GF-D8 (cell line): Measurements from ENCODE around the gene PRIM2.
"Not testable (repeated sequence)": the region's sequence is repeated elsewhere in the genome, so short reads cannot be mapped to it uniquely, and the experiment has no call there.

Experiments used
- DNase-seq: peaks from one replicate; lab custom pipeline; 2025; lab: John Stamatoyannopoulos, UW

Gene PRIM2

GRCh38 chr6:57449496-57450066 is 132.2 kb downstream of the PRIM2 start:
- DNase-seq, result not testable (repeated sequence)

GRCh38 chr6:57459781-57460180 is 142.4 kb downstream of the PRIM2 start:
- DNase-seq, result not testable (repeated sequence)

- not testable (repeated sequence) for DNase-seq
Observed at GRCh38 chr6:57461022-57461421, 143.6 kb downstream of the PRIM2 start.

GRCh38 chr6:57463809-57464208 is 146.4 kb downstream of the PRIM2 start:
- DNase-seq, result not testable (repeated sequence)

- DNase-seq, result not testable (repeated sequence)
Observed at GRCh38 chr6:57465968-57466367, 148.5 kb downstream of the PRIM2 start.

GRCh38 chr6:57469072-57469471 is 151.6 kb downstream of the PRIM2 start:
- DNase-seq, result no peak

- not testable (repeated sequence) for DNase-seq
Observed at GRCh38 chr6:57470148-57470547, 152.7 kb downstream of the PRIM2 start.

GRCh38 chr6:57471314-57471864 is 154.0 kb downstream of the PRIM2 start:
- not testable (repeated sequence) for DNase-seq

GRCh38 chr6:57472861-57473362 is 155.5 kb downstream of the PRIM2 start:
- not testable (repeated sequence) for DNase-seq

- not testable (repeated sequence) for DNase-seq
Observed at GRCh38 chr6:57474862-57475475, 157.5 kb downstream of the PRIM2 start.

GRCh38 chr6:57475656-57476055 is 158.2 kb downstream of the PRIM2 start:
- DNase-seq, result not testable (repeated sequence)

- DNase-seq, result not testable (repeated sequence)
Observed at GRCh38 chr6:57480194-57480593, 162.8 kb downstream of the PRIM2 start.

- not testable (repeated sequence) for DNase-seq
Observed at GRCh38 chr6:57481121-57481520, 163.7 kb downstream of the PRIM2 start.

- not testable (repeated sequence) for DNase-seq
Observed at GRCh38 chr6:57482471-57482870, 165.0 kb downstream of the PRIM2 start.

- not testable (repeated sequence) for DNase-seq
Observed at GRCh38 chr6:57486494-57487081, 169.2 kb downstream of the PRIM2 start.

GRCh38 chr6:57488551-57488950 is 171.1 kb downstream of the PRIM2 start:
- DNase-seq, result not testable (repeated sequence)

- DNase-seq, result not testable (repeated sequence)
Observed at GRCh38 chr6:57489887-57490286, 172.5 kb downstream of the PRIM2 start.

- DNase-seq, result not testable (repeated sequence)
Observed at GRCh38 chr6:57491795-57492194, 174.4 kb downstream of the PRIM2 start.

- DNase-seq, result not testable (repeated sequence)
Observed at GRCh38 chr6:57496251-57496650, 178.8 kb downstream of the PRIM2 start.

GRCh38 chr6:57500368-57501021 is 183.1 kb downstream of the PRIM2 start:
- not testable (repeated sequence) for DNase-seq

GRCh38 chr6:57502387-57502786 is 185.0 kb downstream of the PRIM2 start:
- not testable (repeated sequence) for DNase-seq

- DNase-seq, result not testable (repeated sequence)
Observed at GRCh38 chr6:57505251-57505650, 187.8 kb downstream of the PRIM2 start.
